MCF 10A (cell line): ENCODE data around the gene DDN. TPM values are rescaled to one million over a fixed set of nuclear protein-coding genes. Genes with fewer than 3 reads are reported as not detected.

Source experiments
- BruUV-seq: library from RNA; stranded (reverse); fragments of 400-500 nt; replicated peaks from 2 replicates; lab custom pipeline; 2021; lab: Mats Ljungman, UMichigan
- CTCF ChIA-PET: fragments of 300-600 bp; sonication (Branson Sonifier 250); formaldehyde crosslinking; extraction: SDS; loops from one replicate; lab custom pipeline; 2021; ENCODE audit warnings: antibody characterized with exemption, inconsistent platforms; lab: Yijun Ruan, JAX
- POLR2A ChIA-PET: fragments of 300-600, 350-650 bp; sonication (Branson Sonifier 250); formaldehyde crosslinking; extraction: SDS; loops from one replicate; lab custom pipeline; 2020; ENCODE audit warnings: antibody characterized with exemption, inconsistent platforms; lab: Yijun Ruan, JAX
- DNase-seq: peaks from one replicate; pipeline ENCODE4 v3.0.0-alpha.2; 2018; ENCODE audit not compliant: unreplicated experiment
- H3K27ac Mint-ChIP-seq: one replicate; pipeline ENCODE4 v1.8.0; 2022; ENCODE audit warnings: mild to moderate bottlenecking, low read depth, mixed read lengths; ENCODE audit not compliant: unreplicated experiment
- H3K27me3 Mint-ChIP-seq: one replicate; pipeline ENCODE4 v1.8.0; 2022; ENCODE audit warnings: mixed read lengths; ENCODE audit not compliant: insufficient read depth, unreplicated experiment
- H3K36me3 Mint-ChIP-seq: one replicate; pipeline ENCODE4 v1.8.0; 2022; ENCODE audit warnings: mild to moderate bottlenecking, moderate library complexity, mixed read lengths; ENCODE audit not compliant: insufficient read depth, unreplicated experiment
- H3K4me1 Mint-ChIP-seq: one replicate; pipeline ENCODE4 v1.8.0; 2022; ENCODE audit warnings: mixed read lengths; ENCODE audit not compliant: insufficient read depth, unreplicated experiment
- H3K4me3 Mint-ChIP-seq: one replicate; pipeline ENCODE4 v1.8.0; 2022; ENCODE audit warnings: mild to moderate bottlenecking, moderate library complexity, mixed read lengths; ENCODE audit not compliant: unreplicated experiment
- H3K9me3 Mint-ChIP-seq: one replicate; pipeline ENCODE4 v1.8.0; 2022; ENCODE audit warnings: mixed read lengths; ENCODE audit not compliant: unreplicated experiment
- CTCF ChIP-seq: fragments of 200-600 bp; IDR thresholded peaks from one replicate; pipeline ENCODE4 v1.8.0; 2022; ENCODE audit warnings: antibody characterized with exemption, mild to moderate bottlenecking; ENCODE audit not compliant: unreplicated experiment
- intact Hi-C: fragments of 100-400 bp; cut with micrococcal nuclease; formaldehyde crosslinking; loops from 2 replicates; pipeline ENCODE4 v1.14.1; 2022
- total RNA-seq: library from RNA; stranded (reverse); gene quantifications from 2 replicates; pipeline ENCODE4 v1.2.3, GENCODE V29; 2022

DDN gene
- total RNA-seq, 1 experiment from 2014 or later = 0.28 TPM

GRCh38 chr12:48967991-48968390 lies 31.2 kb downstream of the DDN start:
- Mint-ChIP-seq H3K27ac (no peak overlapping the region), H3K4me3 (no peak overlapping the region), H3K27me3 (no peaks in the 10 kb centered on the region), H3K36me3 (no peaks in the 10 kb centered on the region), H3K4me1 (peaks cover 14% of the 10 kb centered on the region), H3K9me3 (no peaks in the 10 kb centered on the region)
- CTCF ChIA-PET = interaction anchor here (0.6 to 3.0 kb wide), 5 partner anchors 10 to 130 kb away, joined by 3 to 20 read pairs (median 4); partner anchors contain the start of gene WNT1
- intact Hi-C loops = no loop called here
- POLR2A ChIA-PET = interaction anchor here (3.9 kb wide), 1 partner anchor 11 kb away, joined by 19 read pairs; the partner anchor contains the start of gene ARF3
- TF ChIP-seq CTCF = no peak
- DNase-seq = no peak
- BruUV-seq = no TSS peak

- POLR2A ChIA-PET = interaction anchor here (0.6 to 3.9 kb wide), 2 partner anchors 9 to 269 kb away, joined by 3 to 19 read pairs; partner anchors contain the start of gene ARF3
- Mint-ChIP-seq H3K27ac (no peak overlapping the region), H3K4me3 (no peak overlapping the region), H3K27me3 (no peaks in the 10 kb centered on the region), H3K36me3 (no peaks in the 10 kb centered on the region), H3K9me3 (no peaks in the 10 kb centered on the region), H3K4me1 (peaks cover 15% of the 10 kb centered on the region)
- intact Hi-C loops = no loop called here
- CTCF ChIA-PET = interaction anchor here (0.6 to 2.6 kb wide), 10 partner anchors 10 to 108 kb away, joined by 3 to 13 read pairs (median 3); partner anchors contain the start of gene WNT1
- no peak for TF ChIP-seq CTCF
- no peak for DNase-seq
- BruUV-seq = no TSS peak
Measured at GRCh38 chr12:48966177-48966895, 32.8 kb downstream of the DDN start.

GRCh38 chr12:48965298-48965838 lies 33.8 kb downstream of the DDN start:
- H3K4me3 Mint-ChIP-seq = no peak overlapping the region
- intact Hi-C loops = loop anchor here (2.0 kb wide), 1 partner anchor 29 kb away; no protein-coding TSS in a partner anchor

More at GRCh38 chr12:48965298-48965838, 33.8 kb downstream of the DDN start:
- H3K4me1 Mint-ChIP-seq = peaks cover 12% of the 10 kb centered on the region
- no peak overlapping the region for H3K27ac Mint-ChIP-seq
- H3K36me3 Mint-ChIP-seq = no peaks in the 10 kb centered on the region
- H3K9me3 Mint-ChIP-seq = no peaks in the 10 kb centered on the region
- no peak for DNase-seq
- no peaks in the 10 kb centered on the region for H3K27me3 Mint-ChIP-seq
- CTCF ChIA-PET = interaction anchor here (0.7 to 2.6 kb wide), 6 partner anchors 12 to 1712 kb away, joined by 3 to 13 read pairs (median 4); partner anchors contain the start of gene WNT1
- no TSS peak for BruUV-seq
- peak; percentile 12 for TF ChIP-seq CTCF
- POLR2A ChIA-PET = interaction anchor here (1.2 kb wide), 1 partner anchor 26 kb away, joined by 4 read pairs; no protein-coding TSS in a partner anchor
